ENCODE results near the gene PCBP4. TPM values are rescaled to one million over a fixed set of nuclear protein-coding genes. Genes with fewer than 3 reads are reported as not detected.

PCBP4 gene
- total RNA-seq, 1 donor = 29.4 TPM

DNA sequence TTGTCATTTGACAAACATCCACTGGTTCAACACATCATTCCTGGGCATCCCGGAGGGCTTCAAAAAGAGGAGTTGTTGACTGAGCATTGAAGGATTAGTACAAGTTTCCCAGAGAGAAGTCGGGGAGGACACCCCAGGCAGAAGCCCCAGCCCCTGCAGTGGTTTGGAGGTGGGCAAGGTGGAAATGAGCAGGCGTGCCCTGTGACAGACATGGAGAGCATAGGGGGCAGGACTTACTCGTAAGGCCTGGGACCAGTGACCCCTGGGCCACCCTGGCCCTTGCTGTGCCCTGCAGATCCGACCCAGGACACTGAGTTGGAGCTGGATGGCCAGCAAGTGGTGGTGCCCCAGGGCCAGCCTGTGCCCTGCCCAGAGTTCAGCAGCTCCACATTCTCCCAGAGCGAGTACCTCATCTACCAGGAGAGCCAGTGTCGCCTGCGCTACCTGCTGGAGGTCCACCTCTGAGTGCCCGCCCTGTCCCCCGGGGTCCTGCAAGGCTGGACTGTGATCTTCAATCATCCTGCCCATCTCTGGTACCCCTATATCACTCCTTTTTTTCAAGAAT lies 19.2 kb downstream of the PCBP4 start:
- TF ChIP-seq, protein P1, sequence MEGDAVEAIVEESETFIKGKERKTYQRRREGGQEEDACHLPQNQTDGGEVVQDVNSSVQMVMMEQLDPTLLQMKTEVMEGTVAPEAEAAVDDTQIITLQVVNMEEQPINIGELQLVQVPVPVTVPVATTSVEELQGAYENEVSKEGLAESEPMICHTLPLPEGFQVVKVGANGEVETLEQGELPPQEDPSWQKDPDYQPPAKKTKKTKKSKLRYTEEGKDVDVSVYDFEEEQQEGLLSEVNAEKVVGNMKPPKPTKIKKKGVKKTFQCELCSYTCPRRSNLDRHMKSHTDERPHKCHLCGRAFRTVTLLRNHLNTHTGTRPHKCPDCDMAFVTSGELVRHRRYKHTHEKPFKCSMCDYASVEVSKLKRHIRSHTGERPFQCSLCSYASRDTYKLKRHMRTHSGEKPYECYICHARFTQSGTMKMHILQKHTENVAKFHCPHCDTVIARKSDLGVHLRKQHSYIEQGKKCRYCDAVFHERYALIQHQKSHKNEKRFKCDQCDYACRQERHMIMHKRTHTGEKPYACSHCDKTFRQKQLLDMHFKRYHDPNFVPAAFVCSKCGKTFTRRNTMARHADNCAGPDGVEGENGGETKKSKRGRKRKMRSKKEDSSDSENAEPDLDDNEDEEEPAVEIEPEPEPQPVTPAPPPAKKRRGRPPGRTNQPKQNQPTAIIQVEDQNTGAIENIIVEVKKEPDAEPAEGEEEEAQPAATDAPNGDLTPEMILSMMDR (IDR thresholded peaks at IDR 0.05; ENCODE audit: insufficient read depth, low read depth, low read length) = no peak
- H3K4me3 ChIP-seq (ENCODE audit: low read depth, low read length) = no peak overlapping the region
- no peak for DNase-seq (ENCODE audit: low read depth)

DNA sequence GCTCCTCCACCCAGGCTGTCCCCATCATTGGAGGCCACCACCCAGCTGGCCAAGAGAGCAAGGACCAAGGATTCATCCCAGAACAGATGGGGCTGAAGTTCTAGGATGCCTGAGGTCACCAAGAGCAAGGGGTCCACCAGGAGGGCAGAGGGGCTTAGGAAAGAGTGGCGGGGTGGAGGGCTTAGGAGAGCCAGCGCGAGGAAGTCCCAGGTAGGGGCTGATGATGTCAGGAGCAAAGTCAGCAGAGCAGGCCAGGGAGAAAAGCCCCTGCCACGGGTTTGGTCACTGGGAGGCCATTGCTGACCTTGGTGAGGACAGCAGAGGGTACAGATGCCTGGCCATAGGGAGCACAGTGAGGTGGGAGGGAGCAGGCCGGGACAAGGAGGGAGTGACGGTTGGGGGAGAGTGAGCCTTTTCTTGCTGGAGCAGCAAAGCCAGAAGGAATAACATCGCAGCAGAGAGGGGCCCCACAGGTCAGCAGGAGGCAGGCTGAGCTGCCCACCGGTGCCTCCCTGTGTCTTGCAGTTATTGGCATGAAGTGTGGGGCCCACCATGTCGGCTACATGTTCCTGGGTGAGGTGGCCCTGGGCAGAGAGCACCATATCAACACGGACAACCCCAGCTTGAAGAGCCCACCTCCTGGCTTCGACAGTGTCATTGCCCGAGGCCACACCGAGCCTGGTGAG lies 19.9 kb downstream of the PCBP4 start:
- DNase-seq (ENCODE audit: low read depth) = no peak
- TF ChIP-seq, protein P1 (IDR thresholded peaks at IDR 0.05; ENCODE audit: insufficient read depth, low read depth, low read length) = no peak

DNA sequence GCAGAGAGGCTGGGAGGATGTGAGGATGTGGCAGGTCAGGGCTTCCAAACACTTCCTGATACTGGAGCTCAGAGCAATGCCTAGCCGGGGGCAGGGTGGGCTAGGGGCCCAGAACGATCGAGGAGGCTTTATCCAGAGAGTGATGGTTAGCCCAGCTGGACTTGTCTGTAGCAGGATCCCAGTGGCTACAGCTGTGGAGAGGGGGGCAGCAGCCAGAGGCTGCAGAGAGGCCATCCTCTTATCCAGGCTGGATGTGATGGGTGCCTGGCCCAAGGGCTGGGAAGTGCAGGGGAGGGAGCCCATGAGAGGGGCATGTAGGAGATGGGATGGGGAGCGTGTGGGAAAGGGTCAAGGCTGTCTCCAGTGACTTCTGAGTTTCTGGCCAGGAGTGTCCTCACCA lies 20.5 kb downstream of the PCBP4 start:
- no peak for DNase-seq (ENCODE audit: low read depth)
- TF ChIP-seq, protein P1 (IDR thresholded peaks at IDR 0.05; ENCODE audit: insufficient read depth, low read depth, low read length) = no peak
- no peak overlapping the region for H3K4me3 ChIP-seq (ENCODE audit: low read depth, low read length)

More for the DNA sequence above, 19.9 kb downstream of the PCBP4 start:
- H3K4me3 ChIP-seq (ENCODE audit: low read depth, low read length) = no peak overlapping the region

DNA sequence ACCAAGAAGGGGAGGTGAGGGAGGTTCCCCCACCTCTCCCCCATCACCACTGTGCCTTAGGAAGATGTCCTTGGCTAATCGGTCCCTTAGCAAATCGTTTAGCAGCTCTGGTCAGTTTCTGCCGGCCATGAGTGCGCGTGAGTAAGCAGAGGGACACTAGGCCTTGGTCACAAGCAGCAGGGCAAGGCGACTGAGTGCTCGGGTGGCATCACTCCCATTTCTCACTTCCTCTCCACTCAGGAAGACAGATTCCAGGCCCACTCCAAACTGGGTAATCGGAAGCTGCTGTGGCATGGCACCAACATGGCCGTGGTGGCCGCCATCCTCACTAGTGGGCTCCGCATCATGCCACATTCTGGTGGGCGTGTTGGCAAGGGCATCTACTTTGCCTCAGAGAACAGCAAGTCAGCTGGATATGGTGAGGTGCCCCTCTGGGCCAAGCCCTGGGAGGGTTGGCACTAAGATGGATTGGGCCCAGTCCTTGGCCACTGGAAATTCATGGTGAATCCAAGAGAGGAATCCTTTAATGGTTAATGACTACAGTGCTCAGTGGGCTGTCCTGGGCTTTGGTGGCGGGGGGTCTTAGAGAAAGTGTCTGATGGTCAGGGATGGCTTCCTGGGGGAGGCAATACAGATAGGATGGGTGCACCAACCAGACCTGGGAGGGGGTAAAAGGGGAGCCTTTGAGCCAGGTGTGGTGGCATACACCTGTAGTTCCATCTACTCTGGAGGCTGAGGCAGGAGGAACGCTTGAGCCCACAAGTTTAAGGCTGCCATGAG lies 21.1 kb downstream of the PCBP4 start:
- no peak overlapping the region for H3K4me3 ChIP-seq (ENCODE audit: low read depth, low read length)
- TF ChIP-seq, protein P1 (IDR thresholded peaks at IDR 0.05; ENCODE audit: insufficient read depth, low read depth, low read length) = no peak
- no peak for DNase-seq (ENCODE audit: low read depth)

DNA sequence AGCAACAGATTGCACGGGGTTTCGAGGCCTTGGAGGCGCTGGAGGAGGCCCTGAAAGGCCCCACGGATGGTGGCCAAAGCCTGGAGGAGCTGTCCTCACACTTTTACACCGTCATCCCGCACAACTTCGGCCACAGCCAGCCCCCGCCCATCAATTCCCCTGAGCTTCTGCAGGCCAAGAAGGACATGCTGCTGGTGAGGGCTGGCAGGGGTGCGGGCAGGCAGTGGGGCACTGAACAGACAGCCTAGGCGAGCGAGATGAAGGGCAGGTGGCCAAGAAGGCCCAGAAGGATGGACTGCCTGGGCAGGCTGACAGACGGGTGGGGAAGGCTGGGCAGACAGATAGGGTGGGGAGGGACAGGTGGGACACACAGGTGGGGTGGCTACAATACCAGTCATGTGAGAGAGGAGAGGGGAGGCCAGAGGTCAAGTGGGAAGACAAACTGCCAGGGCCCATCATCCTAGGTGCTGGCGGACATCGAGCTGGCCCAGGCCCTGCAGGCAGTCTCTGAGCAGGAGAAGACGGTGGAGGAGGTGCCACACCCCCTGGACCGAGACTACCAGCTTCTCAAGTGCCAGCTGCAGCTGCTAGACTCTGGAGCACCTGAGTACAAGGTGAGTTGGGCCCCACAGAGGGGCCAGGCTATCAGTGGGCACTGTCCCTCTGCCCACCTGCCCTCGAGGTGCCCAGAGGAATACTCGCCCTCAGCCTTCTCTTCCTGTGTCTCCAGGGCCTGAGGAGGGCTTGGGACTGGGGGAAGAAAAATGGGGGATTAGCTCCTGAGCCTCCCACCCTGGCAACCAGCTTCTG lies 22.0 kb downstream of the PCBP4 start:
- H3K4me3 ChIP-seq (ENCODE audit: low read depth, low read length) = no peak overlapping the region
- TF ChIP-seq, protein P1 (IDR thresholded peaks at IDR 0.05; ENCODE audit: insufficient read depth, low read depth, low read length) = no peak
- no peak for DNase-seq (ENCODE audit: low read depth)

DNA sequence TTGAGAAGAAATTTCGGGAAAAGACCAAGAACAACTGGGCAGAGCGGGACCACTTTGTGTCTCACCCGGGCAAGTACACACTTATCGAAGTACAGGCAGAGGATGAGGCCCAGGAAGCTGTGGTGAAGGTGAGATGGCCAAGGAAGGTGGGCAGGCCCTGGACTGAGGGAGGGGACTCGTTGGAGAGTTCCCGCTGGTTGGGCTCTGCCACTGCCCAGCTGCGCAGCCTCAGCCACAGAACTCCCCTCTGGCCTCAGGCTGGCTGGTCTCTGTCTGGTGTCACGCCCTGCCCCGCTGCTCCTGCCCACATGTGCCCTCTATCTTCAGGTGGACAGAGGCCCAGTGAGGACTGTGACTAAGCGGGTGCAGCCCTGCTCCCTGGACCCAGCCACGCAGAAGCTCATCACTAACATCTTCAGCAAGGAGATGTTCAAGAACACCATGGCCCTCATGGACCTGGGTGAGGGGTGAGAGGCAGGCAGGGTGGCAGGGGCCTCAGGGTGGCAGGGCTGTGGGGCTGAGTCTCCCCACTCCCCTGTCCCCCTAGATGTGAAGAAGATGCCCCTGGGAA lies 22.7 kb downstream of the PCBP4 start:
- no peak overlapping the region for H3K4me3 ChIP-seq (ENCODE audit: low read depth, low read length)
- DNase-seq (ENCODE audit: low read depth) = no peak
- TF ChIP-seq, protein P1 (IDR thresholded peaks at IDR 0.05; ENCODE audit: insufficient read depth, low read depth, low read length) = no peak
